Spleen (tissue), 11 donors: ENCODE results near the gene SEPHS1. TPM values are rescaled to one million over a fixed set of nuclear protein-coding genes. Genes with fewer than 3 reads are reported as not detected.
A peak's percentile ranks its signal among the peaks of the same experiment; 100 is the strongest.

Experiments used
- DNase-seq: peaks from one replicate; pipeline ENCODE4 v3.0.0-alpha.2; 2020
- H3K27ac ChIP-seq, 8 donors: fragments of 200-600 bp; sonication (generic) in 7 of 8; 1 replicate in 4 of 8; 2 replicates in 4 of 8; pipeline versions ENCODE4 v1.5.0 to v1.8.0; 2016 to 2021; ENCODE audit warnings: inconsistent platforms in 4 of 8, mild to moderate bottlenecking in 4 of 8, moderate library complexity in 1 of 8
- H3K27me3 ChIP-seq, 7 donors: fragments of 200-600 bp; sonication (generic) in 6 of 7; replicated peaks in 1 of 7; 1 replicate in 4 of 7; 2 replicates in 3 of 7; pipeline versions ENCODE4 v1.5.0 to v1.8.0; 2016 to 2021; ENCODE audit warnings: inconsistent platforms in 3 of 7, mild to moderate bottlenecking in 1 of 7
- H3K36me3 ChIP-seq, 6 donors: fragments of 200-600 bp; sonication (generic) in 5 of 6; 1 replicate in 4 of 6; 2 replicates in 2 of 6; pipeline versions ENCODE4 v1.5.0 to v1.8.0; 2016 to 2021; ENCODE audit warnings: inconsistent platforms in 2 of 6
- H3K4me1 ChIP-seq, 6 donors: fragments of 200-600 bp; sonication (generic) in 5 of 6; 1 replicate in 3 of 6; 2 replicates in 3 of 6; pipeline versions ENCODE4 v1.5.0 to v1.8.0; 2016 to 2021; ENCODE audit warnings: inconsistent platforms in 3 of 6
- H3K4me3 ChIP-seq, 8 donors: fragments of 200-600 bp; sonication (generic) in 7 of 8; 1 replicate in 4 of 8; 2 replicates in 4 of 8; pipeline versions ENCODE4 v1.5.0 to v1.8.0; 2016 to 2021; ENCODE audit warnings: inconsistent platforms in 4 of 8, mild to moderate bottlenecking in 4 of 8, moderate library complexity in 2 of 8
- H3K9me3 ChIP-seq, 8 donors: fragments of 200-600 bp; sonication (generic) in 7 of 8; 1 replicate in 4 of 8; 2 replicates in 4 of 8; pipeline versions ENCODE4 v1.5.0 to v1.8.0; 2016 to 2021; ENCODE audit warnings: inconsistent platforms in 4 of 8
- POLR2A ChIP-seq, 3 donors: fragments of 450-650 bp; IDR thresholded peaks; one replicate each; pipeline ENCODE4 v1.5.1; 2017; ENCODE audit warnings: antibody characterized with exemption in 3 of 3, mild to moderate bottlenecking in 1 of 3
- POLR2AphosphoS5 ChIP-seq, 3 donors: sonication (generic); formaldehyde crosslinking; IDR thresholded peaks; one replicate each; pipeline ENCODE4 v1.5.1; 2017; ENCODE audit warnings: antibody characterized with exemption in 3 of 3
- WGBS, 5 donors: extraction: QIAGEN DNeasy Blood & Tissue Kit in 3 of 5; methylation state at CpG; one replicate each; pipeline versions ENCODE4 v1.1.5 to v1.1.7; 2013 to 2018; 5-methylcytosine and 5-hydroxymethylcytosine counted together
- intact Hi-C: fragments of 100-400 bp; cut with DNase I; formaldehyde crosslinking; loops from one replicate; pipeline ENCODE4 v1.15.0; 2023; ENCODE audit warnings: low total_unique reads
- polyA plus RNA-seq, 3 donors: library from polyadenylated mRNA; stranded (reverse); fragments of 200-250 nt; gene quantifications; one replicate each; pipeline ENCODE4 v1.2.1, GENCODE V29; 2013
- total RNA-seq, 7 donors: library from RNA; depleted of rRNA in 3 of 7; stranded (reverse); fragments of >200 nt in 3 of 7; fragmentation: NEBNext Ultra II Directional in 4 of 7; extraction: Animal tissue kit (Norgen Biotek cat#: 25700) in 4 of 7; gene quantifications; one replicate each; pipeline versions ENCODE4 v1.1.0 to v1.2.1, GENCODE V29; 2016 to 2021
- TF ChIP-seq, protein P1 (sequence below), 11 experiments: fragments of 200-600 bp in 7 of 11; fragments of 450-650 bp in 4 of 11; sonication (generic) in 4 of 11; IDR thresholded peaks in 8 of 11; conservative IDR thresholded peaks in 3 of 11; 1 replicate in 7 of 11; 2 replicates in 4 of 11; pipeline versions ENCODE4 v1.4.0 to v1.8.0; 2016 to 2021; ENCODE audit warnings: antibody characterized with exemption in 11 of 11, inconsistent platforms in 4 of 11, mild to moderate bottlenecking in 1 of 11
- donor health status: healthy with polysubstance abuse.
- donor health status: DM: no; HTN: no; CAD: no; lungs with moderate emphysema.
- donor health status: DM: no; HTN: no; CAD: no.
- donor health status: Bipolar disorder and iron deficiency.
- donor health status: healthy.
- donor health status: DM: no; HTN: no; CAD: no.
- donor health status: DM: yes; HTN: yes; CAD: no.

The SEPHS1 gene
- total and polyA plus RNA-seq, 10 donors = 15.4 to 44.0 (median 28.0) TPM

- Histone ChIP-seq H3K36me3 (peaks cover 0 to 100% (median 74%) of the 10 kb centered on the region in 6 donors), H3K4me1 (no peaks in the 10 kb centered on the region), H3K27ac (no peak overlapping the region), H3K4me3 (no peak overlapping the region), H3K27me3 (no peaks in the 10 kb centered on the region), H3K9me3 (peaks cover 0 to 3% (median 0%) of the 10 kb centered on the region in 8 donors)
- TF ChIP-seq, protein P1, sequence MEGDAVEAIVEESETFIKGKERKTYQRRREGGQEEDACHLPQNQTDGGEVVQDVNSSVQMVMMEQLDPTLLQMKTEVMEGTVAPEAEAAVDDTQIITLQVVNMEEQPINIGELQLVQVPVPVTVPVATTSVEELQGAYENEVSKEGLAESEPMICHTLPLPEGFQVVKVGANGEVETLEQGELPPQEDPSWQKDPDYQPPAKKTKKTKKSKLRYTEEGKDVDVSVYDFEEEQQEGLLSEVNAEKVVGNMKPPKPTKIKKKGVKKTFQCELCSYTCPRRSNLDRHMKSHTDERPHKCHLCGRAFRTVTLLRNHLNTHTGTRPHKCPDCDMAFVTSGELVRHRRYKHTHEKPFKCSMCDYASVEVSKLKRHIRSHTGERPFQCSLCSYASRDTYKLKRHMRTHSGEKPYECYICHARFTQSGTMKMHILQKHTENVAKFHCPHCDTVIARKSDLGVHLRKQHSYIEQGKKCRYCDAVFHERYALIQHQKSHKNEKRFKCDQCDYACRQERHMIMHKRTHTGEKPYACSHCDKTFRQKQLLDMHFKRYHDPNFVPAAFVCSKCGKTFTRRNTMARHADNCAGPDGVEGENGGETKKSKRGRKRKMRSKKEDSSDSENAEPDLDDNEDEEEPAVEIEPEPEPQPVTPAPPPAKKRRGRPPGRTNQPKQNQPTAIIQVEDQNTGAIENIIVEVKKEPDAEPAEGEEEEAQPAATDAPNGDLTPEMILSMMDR (IDR thresholded peaks at IDR 0.05 in 8 of 11, conservative IDR thresholded peaks at IDR 0.05 in 3 of 11) = no peak
- no peak for TF ChIP-seq POLR2AphosphoS5 (IDR thresholded peaks at IDR 0.05)
- TF ChIP-seq POLR2A (IDR thresholded peaks at IDR 0.05) = no peak
- no peak for DNase-seq
- intact Hi-C loops = no loop called here
- 79 to 93% (median 89%) methylated on average over 10 of the region's 10 CpGs for WGBS, 5 donors
Measured at GRCh38 chr10:13328613-13329012, 19.5 kb downstream of the SEPHS1 start.

GRCh38 chr10:13328126-13328525 lies 20.0 kb downstream of the SEPHS1 start:
- no peak overlapping the region for H3K27ac ChIP-seq
- intact Hi-C loops = no loop called here
- no peaks in the 10 kb centered on the region for H3K27me3 ChIP-seq
- WGBS, 5 donors = 95 to 97% (median 97%) methylated on average over 5 of the region's 5 CpGs
- TF ChIP-seq, protein P1 (IDR thresholded peaks at IDR 0.05 in 8 of 11, conservative IDR thresholded peaks at IDR 0.05 in 3 of 11) = no peak
- TF ChIP-seq POLR2AphosphoS5 (IDR thresholded peaks at IDR 0.05) = no peak
- no peaks in the 10 kb centered on the region for H3K4me1 ChIP-seq
- no peak for DNase-seq
- H3K9me3 ChIP-seq = peaks cover 0 to 3% (median 0%) of the 10 kb centered on the region in 8 donors
- no peak overlapping the region for H3K4me3 ChIP-seq
- H3K36me3 ChIP-seq = peaks cover 0 to 100% (median 72%) of the 10 kb centered on the region in 6 donors

GRCh38 chr10:13327534-13327933 lies 20.6 kb downstream of the SEPHS1 start:
- TF ChIP-seq, protein P1 (IDR thresholded peaks at IDR 0.05 in 8 of 11, conservative IDR thresholded peaks at IDR 0.05 in 3 of 11) = no peak
- TF ChIP-seq POLR2AphosphoS5 (IDR thresholded peaks at IDR 0.05) (no peak), POLR2A (IDR thresholded peaks at IDR 0.05) (no peak)
- peaks cover 0 to 3% (median 0%) of the 10 kb centered on the region in 8 donors for H3K9me3 ChIP-seq
- no peak overlapping the region for H3K4me3 ChIP-seq
- no peak for DNase-seq
- H3K4me1 ChIP-seq = no peaks in the 10 kb centered on the region
- WGBS, 5 donors = 76 to 90% (median 77%) methylated on average over 3 of the region's 3 CpGs
- no peak overlapping the region for H3K27ac ChIP-seq
- no peaks in the 10 kb centered on the region for H3K27me3 ChIP-seq
- intact Hi-C loops = no loop called here
- H3K36me3 ChIP-seq = peaks cover 2 to 100% (median 71%) of the 10 kb centered on the region in 6 donors

DNA sequence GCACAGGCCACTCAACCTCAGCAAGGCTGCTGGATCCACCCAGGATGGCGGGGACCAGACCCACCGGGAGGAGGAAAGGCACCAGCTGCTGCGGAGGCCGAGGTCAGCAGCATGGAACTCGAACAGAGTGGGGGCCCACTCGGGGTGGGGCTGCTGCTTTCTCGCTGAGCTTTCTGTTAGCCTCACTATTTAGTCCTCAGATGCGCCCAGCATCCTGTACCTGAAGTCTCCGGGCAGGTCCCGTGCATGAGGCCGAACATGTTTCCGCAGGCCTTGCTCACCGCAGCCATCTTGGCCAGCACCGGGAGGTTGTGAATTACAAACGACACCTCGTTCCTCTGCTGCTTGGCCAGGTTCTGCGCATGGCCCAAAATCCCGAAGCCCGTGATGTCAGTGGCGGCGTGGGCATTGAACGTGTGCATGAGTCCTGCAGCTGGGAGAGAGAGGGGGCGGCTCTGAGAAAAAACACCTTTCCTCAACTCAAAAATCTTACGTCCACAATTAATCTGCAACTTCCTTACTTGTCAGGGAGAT lies 25.4 kb downstream of the SEPHS1 start:
- Histone ChIP-seq H3K9me3 (no peaks in the 10 kb centered on the region), H3K4me1 (peaks cover 0 to 1% (median 0%) of the 10 kb centered on the region in 6 donors), H3K4me3 (no peak overlapping the region), H3K27ac (no peak overlapping the region), H3K36me3 (peaks cover 5 to 100% (median 69%) of the 10 kb centered on the region in 6 donors), H3K27me3 (no peaks in the 10 kb centered on the region)
- TF ChIP-seq POLR2A (IDR thresholded peaks at IDR 0.05) (no peak), POLR2AphosphoS5 (IDR thresholded peaks at IDR 0.05) (peak in 1 of 3 donors; percentile 13)
- TF ChIP-seq, protein P1 (IDR thresholded peaks at IDR 0.05 in 8 of 11, conservative IDR thresholded peaks at IDR 0.05 in 3 of 11) = no peak
- no peak for DNase-seq
- 96 to 98% (median 96%) methylated on average over 24 of the region's 24 CpGs for WGBS, 5 donors
- intact Hi-C loops = no loop called here
